NCI-H1694 treated with DMSO at 0.1 percent for 48 hours (cell line): Measurements from ENCODE around the gene LAMC3.
A peak's percentile ranks its signal among the peaks of the same experiment; 100 is the strongest.
"Not testable (repeated sequence)": the region's sequence is repeated elsewhere in the genome, so short reads cannot be mapped to it uniquely, and the experiment has no call there.

Experiments used
- DNase-seq: peaks from one replicate; lab custom pipeline; 2025; lab: John Stamatoyannopoulos, UW

The LAMC3 gene

GRCh38 chr9:130991778-130992681, 16.9 kb upstream of the LAMC3 start:
- DNase-seq = no peak

GRCh38 chr9:130992682-130993032, 16.3 kb upstream of the LAMC3 start:
- no peak for DNase-seq

GRCh38 chr9:130993303-130994030, 15.5 kb upstream of the LAMC3 start:
- no peak for DNase-seq

- DNase-seq = no peak
Measured at GRCh38 chr9:130994135-130995085, 14.6 kb upstream of the LAMC3 start.

- DNase-seq = peak; percentile 17
Measured at GRCh38 chr9:130995086-130996011, 13.6 kb upstream of the LAMC3 start.

GRCh38 chr9:130996205-130996604, 12.8 kb upstream of the LAMC3 start:
- DNase-seq = no peak

- no peak for DNase-seq
Measured at GRCh38 chr9:130996676-130997394, 12.1 kb upstream of the LAMC3 start.

GRCh38 chr9:130997395-130997684, 11.6 kb upstream of the LAMC3 start:
- no peak for DNase-seq

- peak; percentile 43 for DNase-seq
Measured at GRCh38 chr9:130997925-130998596, 10.9 kb upstream of the LAMC3 start.

GRCh38 chr9:130998597-130999244, 10.3 kb upstream of the LAMC3 start:
- DNase-seq = no peak

GRCh38 chr9:130999245-130999623, 9.7 kb upstream of the LAMC3 start:
- DNase-seq = no peak

- DNase-seq = not testable (repeated sequence)
Measured at GRCh38 chr9:131000526-131000925, 8.4 kb upstream of the LAMC3 start.

GRCh38 chr9:131001021-131001420, 8.0 kb upstream of the LAMC3 start:
- no peak for DNase-seq

GRCh38 chr9:131001990-131002389, 7.0 kb upstream of the LAMC3 start:
- DNase-seq = no peak

- DNase-seq = no peak
Measured at GRCh38 chr9:131006601-131007000, 2.4 kb upstream of the LAMC3 start.

- no peak for DNase-seq
Measured at GRCh38 chr9:131008086-131008485, 888 bp upstream of the LAMC3 start.

- DNase-seq = peak; percentile 31
Measured at GRCh38 chr9:131008563-131008908, 438 bp upstream of the LAMC3 start.

- DNase-seq = no peak
Measured at GRCh38 chr9:131010482-131011273, 1.7 kb downstream of the LAMC3 start.
